ENCODE measurements around the gene MAF. TPM values are rescaled to one million over a fixed set of nuclear protein-coding genes. Genes with fewer than 3 reads are reported as not detected.
A peak's percentile ranks its signal among the peaks of the same experiment; 100 is the strongest.

The MAF gene
- total RNA-seq, 2 experiments from 2014 or later: 36.0 to 36.2 TPM

- Mint-ChIP-seq H3K27me3 (peaks cover 20% of the 10 kb centered on the region), H3K4me1 (ENCODE audit: low read depth) (peaks cover 7% of the 10 kb centered on the region), H3K27ac (no peak overlapping the region), H3K9me3 (no peaks in the 10 kb centered on the region), H3K36me3 (ENCODE audit: low read depth) (no peaks in the 10 kb centered on the region), H3K4me3 (no peak overlapping the region)
- Histone ChIP-seq H3K36me3 (ENCODE audit: insufficient read depth, low read length) (no peaks in the 10 kb centered on the region), H3K4me1 (ENCODE audit: insufficient read depth, low read length) (no peaks in the 10 kb centered on the region), H3K4me3 (ENCODE audit: low read length) (no peak overlapping the region), H3K9me3 (ENCODE audit: control insufficient read depth in 1 of 2, insufficient read depth in 1 of 2, low read length in 2 of 2) (no peaks in the 10 kb centered on the region), H3K27me3 (ENCODE audit: control insufficient read depth in 1 of 2, insufficient read depth in 2 of 2, low read length in 2 of 2) (no peaks in the 10 kb centered on the region), H3K27ac (ENCODE audit: low read depth in 1 of 2, low read length in 2 of 2) (no peak overlapping the region)
- peak in 2 of 14 experiments; percentile 18 to 21 for DNase-seq
- ChIA-PET CTCF (no interaction called here), POLR2A (no interaction called here)
- peak; percentile 46 for ATAC-seq (ENCODE audit: poor library complexity)
- TF ChIP-seq CTCF (IDR thresholded peaks at IDR 0.05): no peak
- intact Hi-C loops (cut with DNase I, micrococcal nuclease): loop anchor here (5.0 to 10.0 kb wide), 4 partner anchors 162 to 1885 kb away; partner anchors contain the start of gene NUDT7 (in 1 of the 2)
Observed at GRCh38 chr16:79609861-79610260, 9.3 kb upstream of the MAF start.

DNA sequence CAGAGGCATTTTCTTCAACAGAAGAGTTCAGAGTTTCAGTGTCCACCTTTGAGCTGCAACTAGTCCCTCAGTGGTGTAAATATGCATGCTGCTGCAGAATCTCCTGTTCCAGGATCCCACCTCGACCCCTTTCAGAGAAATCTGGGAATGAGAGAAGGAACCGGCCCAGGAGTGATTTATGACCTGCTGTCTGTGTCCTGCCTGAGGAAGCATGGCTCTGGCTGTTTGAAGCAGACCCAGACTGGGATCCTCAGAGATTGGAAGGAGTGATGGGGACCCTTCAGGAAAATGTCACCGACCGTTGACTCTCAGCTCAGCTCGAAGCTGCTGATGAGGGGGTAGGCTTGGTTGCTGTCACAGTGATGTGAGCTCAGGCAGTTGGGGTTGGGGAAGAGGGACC is 8.4 kb upstream of the MAF start:
- H3K27me3 ChIP-seq (ENCODE audit: control insufficient read depth in 1 of 2, insufficient read depth in 2 of 2, low read length in 2 of 2): no peaks in the 10 kb centered on the region
- Mint-ChIP-seq H3K4me1 (ENCODE audit: low read depth) (peaks cover 7% of the 10 kb centered on the region), H3K9me3 (no peaks in the 10 kb centered on the region), H3K27me3 (peaks cover 20% of the 10 kb centered on the region), H3K4me3 (no peak overlapping the region), H3K36me3 (ENCODE audit: low read depth) (no peaks in the 10 kb centered on the region), H3K27ac (no peak overlapping the region)
- DNase-seq (no peak), ATAC-seq (ENCODE audit: poor library complexity) (no peak)
- ChIA-PET CTCF (no interaction called here), POLR2A (interaction anchor here (0.6 kb wide), 1 partner anchor 1189 kb away, joined by 3 read pairs; no protein-coding TSS in a partner anchor)
- H3K36me3 ChIP-seq (ENCODE audit: insufficient read depth, low read length): no peaks in the 10 kb centered on the region
- H3K9me3 ChIP-seq (ENCODE audit: control insufficient read depth in 1 of 2, insufficient read depth in 1 of 2, low read length in 2 of 2): no peaks in the 10 kb centered on the region
- no peak overlapping the region for H3K4me3 ChIP-seq (ENCODE audit: low read length)
- H3K27ac ChIP-seq (ENCODE audit: low read depth in 1 of 2, low read length in 2 of 2): no peak overlapping the region
- intact Hi-C loops (cut with DNase I, micrococcal nuclease): loop anchor here (5.0 to 10.0 kb wide), 4 partner anchors 163 to 1884 kb away; partner anchors contain the start of gene NUDT7 (in 1 of the 2)
- no peaks in the 10 kb centered on the region for H3K4me1 ChIP-seq (ENCODE audit: insufficient read depth, low read length)
- TF ChIP-seq CTCF (IDR thresholded peaks at IDR 0.05): no peak

- Mint-ChIP-seq H3K4me1 (ENCODE audit: low read depth) (peaks cover 12% of the 10 kb centered on the region), H3K27me3 (peaks cover 24% of the 10 kb centered on the region), H3K27ac (no peak overlapping the region), H3K4me3 (no peak overlapping the region), H3K36me3 (ENCODE audit: low read depth) (no peaks in the 10 kb centered on the region), H3K9me3 (no peaks in the 10 kb centered on the region)
- Histone ChIP-seq H3K4me3 (ENCODE audit: low read length) (no peak overlapping the region), H3K9me3 (ENCODE audit: control insufficient read depth in 1 of 2, insufficient read depth in 1 of 2, low read length in 2 of 2) (no peaks in the 10 kb centered on the region), H3K36me3 (ENCODE audit: insufficient read depth, low read length) (no peaks in the 10 kb centered on the region), H3K27ac (ENCODE audit: low read depth in 1 of 2, low read length in 2 of 2) (no peak overlapping the region), H3K4me1 (ENCODE audit: insufficient read depth, low read length) (peaks cover 3% of the 10 kb centered on the region), H3K27me3 (ENCODE audit: control insufficient read depth in 1 of 2, insufficient read depth in 2 of 2, low read length in 2 of 2) (no peaks in the 10 kb centered on the region)
- POLR2A ChIA-PET: interaction anchor here (0.6 to 1.1 kb wide), 2 partner anchors 329 to 1154 kb away, joined by 3 to 4 read pairs; no protein-coding TSS in a partner anchor
- no peak for ATAC-seq (ENCODE audit: poor library complexity)
- CTCF ChIA-PET: no interaction called here
- intact Hi-C loops (cut with DNase I, micrococcal nuclease): loop anchor here (5.0 to 10.0 kb wide), 4 partner anchors 165 to 1883 kb away; partner anchors contain the start of gene NUDT7 (in 1 of the 2)
- no peak for TF ChIP-seq CTCF (IDR thresholded peaks at IDR 0.05)
- DNase-seq: no peak
Observed at GRCh38 chr16:79607587-79607986, 7.0 kb upstream of the MAF start.

Measured in CD4-positive, alpha-beta T cell (primary cell).